CD4-positive, alpha-beta T cell treated with Interleukin-1 beta for 1 hour (primary cell): ENCODE measurements around the gene CELF2.

ENCODE experiments used
- DNase-seq, 2 donors: peaks; one replicate each; pipeline ENCODE4 v3.0.0-alpha.2; 2020 to 2022

The CELF2 gene

GRCh38 chr10:11158080-11158479 lies 140.4 kb downstream of the CELF2 start:
- no peak for DNase-seq

- DNase-seq: no peak
Observed at GRCh38 chr10:11159543-11160215, 142.0 kb downstream of the CELF2 start.

GRCh38 chr10:11161096-11161495 lies 143.4 kb downstream of the CELF2 start:
- DNase-seq: no peak

- DNase-seq: no peak
Observed at GRCh38 chr10:11161910-11162309, 144.2 kb downstream of the CELF2 start.

GRCh38 chr10:11162828-11163599 lies 145.3 kb downstream of the CELF2 start:
- peak; percentile 91 for DNase-seq

- DNase-seq: peak; percentile 44 to 48
Observed at GRCh38 chr10:11163780-11164550, 146.3 kb downstream of the CELF2 start.

- no peak for DNase-seq
Observed at GRCh38 chr10:11164551-11164802, 146.8 kb downstream of the CELF2 start.

GRCh38 chr10:11164803-11165590 lies 147.3 kb downstream of the CELF2 start:
- peak; percentile 72 to 73 for DNase-seq

GRCh38 chr10:11165591-11166543 lies 148.2 kb downstream of the CELF2 start:
- peak; percentile 87 to 89 for DNase-seq

GRCh38 chr10:11166550-11166949 lies 148.9 kb downstream of the CELF2 start:
- DNase-seq: no peak

- peak in 1 of 2 donors; percentile 40 for DNase-seq
Observed at GRCh38 chr10:11167233-11167966, 149.7 kb downstream of the CELF2 start.

GRCh38 chr10:11168423-11169090 lies 150.9 kb downstream of the CELF2 start:
- DNase-seq: no peak

GRCh38 chr10:11169976-11170375 lies 152.3 kb downstream of the CELF2 start:
- DNase-seq: no peak

GRCh38 chr10:11170574-11170973 lies 152.9 kb downstream of the CELF2 start:
- no peak for DNase-seq

GRCh38 chr10:11170993-11171851 lies 153.6 kb downstream of the CELF2 start:
- no peak for DNase-seq

GRCh38 chr10:11173042-11173441 lies 155.4 kb downstream of the CELF2 start:
- DNase-seq: no peak

- peak; percentile 50 to 55 for DNase-seq
Observed at GRCh38 chr10:11175823-11176243, 158.2 kb downstream of the CELF2 start.

- peak; percentile 31 to 62 for DNase-seq
Observed at GRCh38 chr10:11176746-11177145, 159.1 kb downstream of the CELF2 start.

GRCh38 chr10:11177381-11177780 lies 159.7 kb downstream of the CELF2 start:
- DNase-seq: no peak
